Femur (tissue), 1 donor: Measurements from ENCODE around the gene THBS1.

Experiments
- DNase-seq: peaks from one replicate; pipeline ENCODE4 v3.0.0-alpha.2; 2017

The THBS1 gene

DNA sequence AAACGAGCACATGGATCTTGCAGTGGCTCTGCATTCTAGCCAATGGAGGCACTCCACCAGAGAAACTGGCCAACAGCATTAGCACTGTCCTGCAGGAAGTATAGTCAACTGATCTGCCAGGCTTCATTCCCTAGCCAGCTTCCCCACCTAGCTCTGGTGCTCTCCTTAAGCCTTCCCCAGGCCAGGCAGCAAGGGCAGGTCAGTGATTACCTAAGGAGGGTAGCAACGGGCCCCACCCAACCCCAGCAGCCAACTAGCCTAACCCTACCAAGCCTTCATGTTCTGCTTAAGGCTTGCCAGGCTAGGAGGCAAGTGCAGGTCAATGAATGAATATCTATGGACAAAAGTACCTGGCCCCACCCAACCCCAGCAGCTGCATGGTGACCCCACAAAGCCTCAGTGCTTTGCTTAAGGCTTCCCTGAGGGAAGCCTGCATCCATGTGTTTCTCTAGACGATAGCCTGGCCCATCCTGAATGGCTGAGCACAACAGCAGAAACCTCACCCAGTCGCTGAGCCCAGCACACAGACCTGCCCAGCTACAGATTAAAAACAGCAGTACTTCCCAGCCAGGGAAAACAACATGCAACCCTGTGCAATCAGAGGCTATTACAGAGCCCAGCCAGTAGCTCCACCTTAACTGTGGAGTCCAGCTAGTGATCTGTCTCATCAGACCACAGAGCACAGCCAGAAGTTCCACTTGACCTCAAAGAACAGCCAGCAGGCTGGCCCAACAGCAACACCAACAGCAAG is 28.5 kb downstream of the THBS1 start:
- no peak for DNase-seq

DNA sequence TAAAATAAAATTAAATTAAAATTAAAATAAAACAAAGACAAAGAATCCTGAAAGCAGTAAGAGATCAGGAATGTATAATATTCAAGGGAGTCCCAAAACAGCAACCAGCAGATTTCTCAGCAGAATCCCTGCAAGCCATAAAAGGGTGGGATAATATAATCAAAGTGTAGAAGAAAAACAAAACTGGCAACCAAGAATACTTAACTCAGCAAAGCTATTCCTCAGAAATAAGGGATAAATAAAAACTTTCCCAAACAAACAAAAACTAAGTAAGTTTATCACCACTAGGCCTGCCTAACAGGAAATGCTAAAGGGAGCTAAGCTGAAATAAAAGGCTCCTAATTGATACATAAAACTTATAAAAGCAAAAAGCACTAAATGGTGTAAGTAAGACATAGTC is 29.8 kb downstream of the THBS1 start:
- DNase-seq, result no peak

DNA sequence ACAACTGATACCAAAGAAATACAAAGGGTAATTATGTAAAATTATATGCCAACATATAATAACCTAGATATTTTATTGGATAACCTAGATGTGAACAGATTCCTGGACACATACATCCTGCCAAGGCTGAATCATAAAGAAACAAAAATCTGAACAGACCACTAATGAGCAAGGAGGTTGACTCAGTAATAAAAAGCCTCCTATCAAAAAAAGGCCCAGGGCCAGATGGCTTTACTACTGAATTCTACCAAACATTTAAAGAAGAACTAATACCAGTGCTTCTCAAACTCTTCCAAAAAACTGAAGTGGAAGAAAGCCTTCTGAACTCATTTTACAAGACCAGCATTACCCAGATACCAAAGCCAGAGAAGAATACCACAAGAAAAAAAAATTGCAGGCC is 32.4 kb downstream of the THBS1 start:
- DNase-seq, result no peak

DNA sequence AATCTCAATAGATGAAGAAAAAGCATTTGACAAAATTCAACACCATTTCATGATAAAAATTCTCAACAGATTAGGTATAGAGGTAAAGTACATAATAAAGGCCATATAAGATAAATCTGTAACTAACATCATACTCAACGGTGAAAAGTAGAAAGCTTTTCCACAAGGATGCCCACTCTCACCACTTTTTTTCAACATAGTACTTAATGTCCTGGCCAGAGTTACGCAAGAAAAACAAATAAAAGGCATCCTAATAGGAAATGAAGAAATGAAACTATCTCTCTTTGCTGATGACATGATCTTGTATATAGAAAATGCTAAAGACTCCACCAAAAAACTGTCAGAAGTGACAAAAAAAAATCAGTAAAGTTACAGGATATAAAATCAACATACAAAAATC is 33.0 kb downstream of the THBS1 start:
- no peak for DNase-seq

DNA sequence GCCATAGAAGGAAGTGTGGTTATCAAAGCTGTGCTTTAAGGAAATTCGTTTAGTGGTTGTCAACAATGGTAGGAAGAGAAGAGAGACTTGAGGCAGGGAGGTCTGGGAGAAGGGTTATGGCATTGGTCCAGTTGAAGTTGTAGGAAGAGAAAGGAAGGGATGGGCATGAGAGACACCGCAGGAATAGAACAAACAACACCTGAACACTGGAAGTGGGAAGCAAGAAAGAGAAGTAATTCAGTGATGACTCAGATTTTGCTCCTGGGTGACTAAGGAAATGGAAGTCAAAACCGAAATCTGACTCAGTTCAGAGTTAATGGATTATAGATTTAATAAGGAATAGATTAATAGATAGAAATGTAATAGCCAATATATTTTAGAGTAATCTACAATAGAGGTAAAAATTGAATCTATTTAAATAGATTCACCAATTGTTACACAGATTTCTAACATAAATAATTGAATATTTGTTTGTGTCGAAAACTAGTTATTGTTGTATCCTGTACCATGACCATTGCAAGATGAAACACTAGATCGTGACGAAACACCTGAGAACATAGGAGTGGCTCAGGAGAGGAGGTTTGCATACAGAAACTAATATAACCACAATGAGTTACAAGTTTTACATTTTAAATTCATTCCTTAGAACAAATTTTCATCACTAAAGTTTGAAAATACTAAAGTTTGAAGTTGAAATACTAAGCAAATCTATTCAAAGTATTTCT is 36.0 kb downstream of the THBS1 start:
- no peak for DNase-seq

DNA sequence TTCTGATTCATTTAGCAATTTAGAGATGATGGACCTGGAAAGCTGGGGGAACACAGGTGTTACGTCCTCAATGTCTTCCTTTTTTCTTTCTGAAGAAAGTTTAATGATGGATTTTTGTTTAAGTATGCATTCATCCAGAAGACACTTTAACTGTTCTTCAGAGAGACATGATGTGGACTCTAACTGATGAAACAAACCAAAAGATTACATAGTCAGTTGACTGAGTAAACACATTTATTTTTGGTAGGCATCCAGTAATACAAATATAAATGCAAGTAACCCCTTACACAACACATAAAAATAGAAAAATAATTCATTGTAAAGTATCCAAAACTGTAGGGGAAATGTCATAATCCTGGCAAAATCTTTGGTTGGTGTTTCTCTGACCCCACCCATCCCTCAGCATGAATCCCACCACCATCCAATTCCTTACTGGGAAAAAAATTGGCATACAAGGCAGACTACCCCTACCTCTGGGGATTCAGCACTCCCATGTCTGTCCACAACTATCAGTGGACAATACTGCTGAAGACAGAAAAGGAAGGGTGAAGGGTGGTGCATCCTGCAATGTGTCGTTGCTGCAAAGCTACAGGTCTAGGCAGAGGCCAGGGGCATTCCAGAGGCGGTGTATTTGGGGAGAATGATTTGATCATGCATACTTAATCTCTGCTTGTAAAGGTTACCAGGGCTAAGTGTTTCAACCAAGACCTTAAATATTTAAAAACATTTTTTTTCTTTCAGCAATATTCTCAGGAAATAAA is 37.4 kb downstream of the THBS1 start:
- no peak for DNase-seq

DNA sequence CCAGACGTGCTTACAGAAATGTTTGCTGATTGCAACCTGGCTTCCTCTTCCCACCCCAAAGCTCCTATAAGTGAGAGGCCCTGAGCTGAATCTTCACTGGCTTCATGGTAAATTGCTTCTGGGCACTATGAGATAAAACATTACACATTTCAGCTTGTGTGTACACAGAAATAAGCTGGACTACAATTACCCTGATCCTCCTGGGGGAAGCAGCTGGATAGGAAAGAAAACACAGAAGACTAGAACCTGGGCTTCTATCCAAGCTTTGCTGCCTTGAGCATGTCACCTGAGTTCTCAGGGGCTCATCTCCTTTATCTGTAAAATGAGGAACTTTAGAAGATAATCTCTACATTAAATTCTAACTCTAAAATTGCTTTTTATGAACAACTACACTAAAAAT is 40.3 kb downstream of the THBS1 start:
- no peak for DNase-seq

DNA sequence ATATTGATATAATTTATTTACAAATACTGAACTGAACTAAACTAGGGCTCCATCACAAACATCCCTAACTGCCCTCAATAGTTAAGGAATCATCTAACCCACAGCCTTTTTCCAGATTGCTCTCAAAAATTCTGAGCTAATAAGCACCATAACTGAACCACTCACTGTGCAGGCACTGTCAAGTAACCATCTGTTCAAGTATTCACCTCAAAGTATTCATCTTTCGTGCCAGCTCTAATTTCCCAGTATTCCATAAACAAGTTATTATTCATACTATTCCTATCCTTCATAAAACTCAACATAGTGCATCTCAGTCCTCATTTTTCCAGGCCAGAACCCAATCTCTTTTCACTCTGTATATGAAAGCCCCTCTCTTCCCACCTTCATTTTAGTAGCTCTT is 41.1 kb downstream of the THBS1 start:
- no peak for DNase-seq

DNA sequence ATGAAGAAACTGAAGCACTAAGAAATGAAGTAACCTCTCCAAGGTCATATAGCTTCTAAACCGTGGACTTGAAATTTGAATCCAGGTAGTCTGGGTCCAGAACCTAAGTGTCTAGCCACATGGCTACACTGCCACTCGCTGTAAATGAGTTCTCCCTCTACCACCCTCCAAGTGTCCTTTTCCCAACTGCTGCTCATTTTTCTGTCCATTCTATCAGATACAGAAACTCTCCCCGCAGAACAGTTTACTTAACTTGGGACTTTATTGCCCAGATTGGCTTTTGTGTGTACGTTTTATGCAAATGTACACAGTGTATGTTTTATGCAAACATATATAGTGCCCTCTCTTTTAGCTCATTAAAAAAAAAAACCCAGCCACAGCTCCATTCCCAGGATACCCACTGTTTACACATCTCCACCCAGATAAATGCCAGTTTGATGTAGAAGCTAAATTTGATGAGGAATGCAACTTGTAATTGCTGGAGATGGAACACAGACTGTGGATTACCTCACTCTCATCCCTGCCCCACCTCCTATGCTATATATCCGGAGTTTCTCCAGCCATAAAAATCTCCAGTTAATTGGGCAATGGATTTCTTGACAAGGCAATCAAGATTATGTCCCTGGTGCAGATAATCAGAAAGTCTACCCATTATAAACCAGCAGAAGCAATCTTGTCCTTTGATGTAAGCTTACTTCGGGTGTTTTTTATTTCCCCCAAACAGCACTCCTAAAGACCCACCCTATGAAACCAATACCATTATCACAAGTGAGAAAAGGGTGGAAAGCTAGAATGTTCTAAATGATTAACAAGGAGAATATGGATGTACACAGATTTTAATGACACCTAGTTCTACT is 42.0 kb downstream of the THBS1 start:
- DNase-seq, result no peak

DNA sequence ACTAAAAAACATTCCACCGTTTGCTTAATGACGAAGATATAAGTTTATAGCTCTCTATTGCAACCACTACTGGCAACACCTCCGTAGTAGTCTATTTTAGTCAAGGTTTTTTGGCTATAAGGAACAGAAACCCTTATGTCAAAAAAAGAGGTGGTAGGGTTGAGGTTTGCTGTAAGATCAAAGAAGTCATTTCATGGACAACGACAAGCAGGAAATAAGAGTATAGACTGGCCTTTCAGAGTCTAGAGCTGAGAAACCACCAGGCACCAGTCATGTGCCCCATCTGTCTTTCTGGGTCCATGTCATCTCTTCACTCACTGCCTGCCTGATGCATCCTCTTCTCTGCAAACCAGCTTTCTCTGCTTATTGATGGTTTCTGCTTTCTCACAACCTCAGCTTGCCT is 42.7 kb downstream of the THBS1 start:
- DNase-seq, result no peak

DNA sequence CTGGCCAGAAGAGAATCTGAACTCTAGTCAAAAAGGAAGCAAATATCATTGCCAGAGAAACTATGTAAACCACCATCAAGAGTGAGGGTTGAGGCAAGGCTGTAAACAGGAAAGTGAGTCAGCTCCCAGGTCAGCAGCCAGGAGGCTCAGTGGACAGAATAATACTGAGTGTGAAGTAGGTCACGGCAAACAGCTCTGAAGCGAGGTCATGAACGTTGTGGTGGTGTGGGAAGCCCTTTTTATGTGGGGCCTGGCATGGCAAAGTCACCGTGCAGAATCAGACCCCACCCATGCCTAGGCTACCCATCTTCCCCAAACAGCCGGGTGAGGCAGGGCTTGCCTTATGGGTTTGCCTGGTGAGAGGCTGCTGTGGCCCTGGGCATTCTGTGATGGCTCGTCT is 43.9 kb downstream of the THBS1 start:
- DNase-seq, result no peak

DNA sequence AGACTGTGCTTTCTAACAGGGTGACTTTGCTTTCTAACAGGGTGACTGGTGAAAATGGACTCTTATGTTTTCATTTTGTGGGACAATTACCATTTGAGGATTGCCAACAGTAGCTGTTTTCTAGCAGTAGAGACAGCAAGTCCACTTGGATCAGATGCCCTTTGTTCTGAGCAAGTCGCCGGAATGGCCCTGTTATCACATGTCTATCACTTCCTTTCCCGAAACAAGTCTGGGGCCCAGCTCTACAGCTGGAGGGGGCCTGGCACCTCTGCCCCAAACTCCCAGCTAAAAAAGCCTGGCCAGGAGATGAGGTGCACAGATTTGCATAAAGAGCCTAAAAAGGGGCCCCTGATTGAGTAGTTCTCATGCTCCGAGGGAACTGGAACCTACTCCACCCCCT is 44.6 kb downstream of the THBS1 start:
- DNase-seq, result no peak

DNA sequence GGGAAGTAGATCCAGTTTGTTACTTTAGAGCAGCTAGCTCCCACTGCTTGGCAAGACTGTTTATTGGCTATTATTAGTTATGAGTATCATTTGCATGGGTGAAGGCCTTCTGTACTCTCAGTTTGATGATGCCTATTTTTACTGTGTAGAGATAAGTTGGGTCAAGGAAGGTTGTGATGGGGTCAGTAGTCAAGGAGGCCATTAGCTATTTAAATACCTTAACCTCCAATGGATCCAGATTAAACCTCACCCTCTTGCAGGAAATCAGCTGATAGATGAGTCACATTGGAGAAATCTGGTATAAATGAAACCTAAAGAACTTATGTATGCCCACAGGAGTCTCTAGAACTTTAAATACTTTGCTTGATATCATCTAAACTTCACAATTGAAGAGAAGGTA is 45.0 kb downstream of the THBS1 start:
- no peak for DNase-seq

DNA sequence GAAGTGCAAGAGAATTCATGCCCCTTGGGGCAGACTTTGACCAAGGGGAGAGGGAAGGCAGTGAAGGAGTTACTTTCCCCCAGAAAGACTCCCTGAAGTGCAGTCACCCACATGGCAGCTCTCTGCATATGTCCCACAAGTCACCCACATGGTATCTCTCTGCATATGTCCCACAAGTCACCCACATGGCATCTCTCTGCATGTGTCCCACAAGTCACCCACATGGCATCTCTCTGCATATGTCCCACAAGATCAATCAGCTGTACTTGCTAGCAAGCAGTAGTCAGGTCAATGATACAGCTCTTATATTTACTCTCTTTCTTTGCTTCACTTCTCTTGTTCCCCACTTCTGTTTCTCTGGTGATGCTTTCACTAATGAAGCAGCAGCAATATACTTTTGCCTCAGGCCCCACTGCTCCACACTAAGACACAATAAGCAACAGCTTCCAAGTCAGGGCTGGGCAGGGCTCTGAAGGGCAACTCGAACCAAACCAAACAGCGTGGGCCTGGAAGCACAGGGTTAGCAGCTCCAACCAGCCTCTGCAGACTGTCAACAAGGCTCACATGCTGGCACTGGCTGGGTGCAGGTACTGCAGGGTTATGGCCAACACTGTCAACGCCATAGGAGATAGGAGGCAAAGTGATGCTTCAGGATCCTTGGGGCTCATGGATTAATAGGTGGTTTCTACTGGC is 46.7 kb downstream of the THBS1 start:
- DNase-seq, result no peak

DNA sequence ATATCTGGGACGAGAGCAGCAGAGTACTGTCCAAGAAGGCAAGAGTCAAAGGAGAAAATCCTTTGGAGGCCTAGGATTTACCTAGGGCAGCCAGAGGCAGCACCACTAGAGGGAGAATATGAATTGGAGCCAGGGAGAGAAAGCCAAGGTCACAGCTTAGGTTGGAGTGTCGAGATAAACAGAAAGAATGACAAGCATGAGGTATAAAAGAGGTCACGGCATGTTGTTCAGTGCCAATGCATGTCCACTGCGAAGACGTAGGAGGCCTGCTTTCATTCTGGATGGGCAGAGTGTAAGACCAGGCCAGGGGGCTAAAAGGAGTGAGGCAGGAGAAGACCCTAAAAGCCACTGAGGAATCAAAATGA is 47.2 kb downstream of the THBS1 start:
- DNase-seq, result no peak

DNA sequence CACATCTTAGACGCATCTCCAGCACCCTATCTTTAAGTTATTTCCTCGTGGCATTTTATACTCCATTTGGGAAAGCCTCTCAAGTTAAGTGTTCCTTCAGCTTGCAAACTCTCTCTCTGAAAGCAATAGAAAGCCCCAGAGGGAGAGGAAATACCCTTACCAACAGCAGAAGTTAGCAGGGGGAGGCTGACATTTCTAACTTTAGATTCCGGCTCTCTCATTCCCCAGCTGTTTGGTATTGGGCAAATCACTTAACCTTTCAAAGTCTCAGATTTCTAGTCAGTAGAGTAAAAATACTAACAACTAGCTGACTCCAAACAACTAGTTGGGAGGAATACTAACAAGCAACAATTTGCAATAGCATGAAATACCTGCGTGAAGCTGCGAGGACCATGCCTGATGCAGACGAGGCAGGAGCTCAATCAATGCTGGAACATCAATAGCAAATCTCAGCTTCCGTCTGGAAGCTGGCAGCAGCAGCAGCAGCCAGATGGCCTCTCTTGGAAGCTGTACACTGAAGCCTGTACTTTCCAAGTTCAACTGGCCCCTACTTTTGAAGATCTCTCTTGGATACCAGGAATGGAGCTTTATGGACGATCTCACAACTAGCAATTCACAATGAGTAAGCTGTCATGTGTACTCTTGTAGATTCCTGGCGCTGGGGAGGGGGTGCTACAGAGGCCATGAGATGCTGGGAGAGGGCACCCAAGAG is 47.8 kb downstream of the THBS1 start:
- no peak for DNase-seq

DNA sequence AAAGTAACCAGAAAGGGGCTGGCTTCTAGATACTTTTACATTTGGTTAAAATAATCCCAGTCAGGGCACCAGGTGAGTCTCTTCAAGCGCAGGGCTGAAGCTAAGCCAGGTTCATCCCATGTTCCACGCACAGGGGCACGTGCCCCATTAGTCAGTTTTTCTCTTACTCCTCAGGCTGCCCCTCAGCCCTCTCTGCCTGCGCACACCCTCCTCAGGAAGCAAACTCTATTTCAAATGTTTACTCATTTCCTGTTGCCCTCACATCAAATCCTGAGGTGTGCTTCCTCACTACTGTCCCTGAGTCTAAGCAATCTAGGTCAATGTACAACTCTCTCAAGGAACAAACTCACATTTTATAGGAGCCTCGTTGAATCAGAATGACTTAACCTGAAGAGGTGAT is 48.5 kb downstream of the THBS1 start:
- no peak for DNase-seq

DNA sequence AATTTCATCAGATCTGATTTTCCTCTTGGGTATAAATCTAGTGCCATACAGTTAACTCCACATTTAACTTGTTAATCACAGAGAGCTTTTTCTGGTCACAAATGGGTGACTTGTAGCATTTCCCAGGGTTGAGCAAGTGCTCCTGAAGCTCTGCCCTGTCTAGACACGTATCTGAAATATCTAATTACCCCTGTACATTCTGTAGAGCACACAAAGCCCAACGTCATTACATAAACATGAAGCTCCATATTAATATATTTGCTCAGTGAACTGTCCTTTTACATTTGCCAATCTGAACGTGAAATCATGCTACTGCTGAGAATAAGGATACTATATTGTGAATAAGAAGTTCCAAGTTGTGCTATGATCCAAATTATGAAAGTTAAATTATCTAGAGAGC is 49.0 kb downstream of the THBS1 start:
- no peak for DNase-seq

DNA sequence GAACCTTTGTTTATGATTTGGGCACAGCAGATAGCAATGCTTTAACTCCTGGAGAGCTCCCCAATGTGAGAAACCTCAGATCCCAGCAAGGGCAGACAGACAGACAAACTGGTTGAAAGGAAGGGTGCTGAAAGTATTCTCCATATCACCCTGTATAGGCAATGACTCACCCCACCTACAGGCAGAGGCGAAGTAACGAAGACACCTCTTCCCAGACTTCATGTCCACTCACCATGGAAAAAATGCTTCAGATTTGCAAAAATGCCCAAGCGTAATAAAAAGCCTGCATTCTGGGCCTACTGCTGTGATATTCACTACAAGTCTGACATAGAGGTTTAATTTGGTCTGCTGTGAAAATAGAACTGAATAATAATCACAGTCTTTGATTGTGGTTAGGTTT is 50.5 kb downstream of the THBS1 start:
- no peak for DNase-seq

DNA sequence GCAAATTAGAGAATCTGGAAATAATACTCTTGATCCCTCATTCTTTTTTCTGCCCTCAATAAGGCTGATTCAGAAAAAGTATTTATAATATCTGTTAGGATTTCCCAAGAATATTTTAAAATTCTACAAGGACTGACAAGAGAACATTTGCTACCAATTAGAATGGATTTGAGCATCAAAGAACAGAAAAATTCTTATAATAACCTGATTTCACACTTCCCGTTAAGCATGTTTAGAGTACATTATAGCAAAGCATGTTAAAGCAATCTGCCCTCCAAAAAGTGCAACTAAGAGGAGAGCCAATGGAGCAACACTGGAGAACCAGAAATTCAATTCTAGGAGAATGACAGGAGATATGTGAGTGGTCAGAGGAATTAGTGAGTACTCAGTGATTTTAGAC is 57.2 kb downstream of the THBS1 start:
- no peak for DNase-seq

DNA sequence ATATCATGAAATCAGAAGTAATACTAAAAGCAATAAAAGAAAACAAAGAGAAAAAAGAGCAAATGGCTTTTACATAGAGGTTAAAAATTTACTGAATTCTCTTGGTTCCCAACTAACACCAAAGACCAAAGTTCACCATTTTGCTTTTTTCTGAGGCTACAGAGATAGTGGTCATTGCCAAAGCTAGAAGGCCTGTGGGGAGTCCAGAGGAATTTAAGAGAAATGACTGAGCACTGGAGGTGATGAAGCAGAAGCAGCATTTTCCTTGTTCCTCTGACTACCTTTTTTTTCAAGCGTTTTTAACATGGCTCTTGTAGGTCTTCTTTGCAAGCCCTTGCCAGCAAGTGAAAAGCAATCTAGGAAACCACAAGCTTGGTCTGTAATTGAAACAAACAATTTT is 58.2 kb downstream of the THBS1 start:
- DNase-seq, result no peak

DNA sequence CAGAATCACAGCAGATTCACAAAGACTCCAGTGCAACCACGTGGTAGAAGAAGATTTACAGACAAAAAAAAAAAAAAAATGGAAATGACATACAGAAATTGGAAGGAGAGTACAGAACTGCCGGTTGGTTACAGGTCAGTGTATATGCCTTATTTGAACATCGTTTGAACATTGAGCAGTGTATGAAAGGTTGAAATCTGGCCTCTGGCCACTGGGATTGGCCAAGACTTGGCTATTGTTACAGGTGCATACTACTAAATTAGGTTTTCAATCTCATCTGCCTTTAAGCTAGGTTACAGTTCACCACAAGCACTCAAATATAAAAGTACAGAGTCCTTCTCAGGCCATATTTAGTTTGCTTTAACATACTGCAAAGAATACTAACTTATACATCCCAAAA is 59.8 kb downstream of the THBS1 start:
- DNase-seq, result no peak
